Neural cell (in vitro differentiated cells): ENCODE results near the gene VAV2. TPM values are rescaled to one million over a fixed set of nuclear protein-coding genes. Genes with fewer than 3 reads are reported as not detected.

ENCODE experiments used
- H2AFZ ChIP-seq: fragments of 200-600, 300-800 bp; sonication (generic), shearing (Covaris generic); 2 replicates; pipeline ENCODE4 v1.6.0; 2014; ENCODE audit warnings: low read depth, mild to moderate bottlenecking, antibody characterized with exemption, low read length, moderate library complexity
- H3F3A ChIP-seq: fragments of 200-600 bp; shearing (Covaris generic); 2 replicates; pipeline ENCODE4 v1.6.1; 2016; ENCODE audit warnings: mild to moderate bottlenecking, moderate library complexity, mixed read lengths, antibody characterized with exemption, low read length; ENCODE audit not compliant: insufficient read depth, poor library complexity, severe bottlenecking
- H3K27ac ChIP-seq: fragments of 200-600, 300-800 bp; sonication (generic), shearing (Covaris generic); 2 replicates; pipeline ENCODE4 v1.5.1; 2014; ENCODE audit warnings: mild to moderate bottlenecking, low read length, moderate library complexity
- H3K27me3 ChIP-seq: fragments of 300-800, 200-600 bp; sonication (generic), shearing (Covaris generic); 2 replicates; pipeline ENCODE4 v1.6.0; 2014; ENCODE audit warnings: mild to moderate bottlenecking, low read depth, low read length, moderate library complexity; ENCODE audit not compliant: insufficient read depth
- H3K36me3 ChIP-seq: fragments of 300-800, 200-600 bp; sonication (generic), shearing (Covaris generic); 2 replicates; pipeline ENCODE4 v1.5.1; 2014; ENCODE audit warnings: mild to moderate bottlenecking, antibody characterized with exemption, low read length, moderate library complexity; ENCODE audit not compliant: insufficient read depth
- H3K4me2 ChIP-seq: fragments of 300-800, 200-600 bp; sonication (generic), shearing (Covaris generic); 2 replicates; pipeline ENCODE4 v1.6.0; 2014; ENCODE audit warnings: mild to moderate bottlenecking, low read length
- H3K4me3 ChIP-seq: fragments of 300-800, 200-600 bp; sonication (generic), shearing (Covaris generic); 2 replicates; pipeline ENCODE4 v1.5.1; 2014; ENCODE audit warnings: mild to moderate bottlenecking, low read length, moderate library complexity
- H3K79me2 ChIP-seq: fragments of 200-600 bp; shearing (Covaris generic); replicated peaks from 2 replicates; pipeline ENCODE4 v1.6.0; 2014; ENCODE audit warnings: mild to moderate bottlenecking, low read length, moderate library complexity; ENCODE audit not compliant: insufficient read depth
- H3K9ac ChIP-seq: fragments of 300-800, 200-600 bp; sonication (generic), shearing (Covaris generic); 2 replicates; pipeline ENCODE4 v1.6.1; 2016; ENCODE audit warnings: mild to moderate bottlenecking, low read length, mixed read lengths
- H3K9me2 ChIP-seq: fragments of 200-600 bp; shearing (Covaris generic); 2 replicates; pipeline ENCODE4 v1.6.1; 2016; ENCODE audit warnings: mild to moderate bottlenecking, low read length, mixed read lengths; ENCODE audit not compliant: insufficient read depth
- H3K9me3 ChIP-seq: fragments of 200-600, 300-800 bp; sonication (generic), shearing (Covaris generic); 2 replicates; pipeline ENCODE4 v1.6.1; 2016; ENCODE audit warnings: mild to moderate bottlenecking, mixed run types, low read length, moderate library complexity, mixed read lengths
- H4K20me1 ChIP-seq: fragments of 200-600 bp; shearing (Covaris generic); 2 replicates; pipeline ENCODE4 v1.6.1; 2016; ENCODE audit warnings: mild to moderate bottlenecking, mixed run types; ENCODE audit not compliant: insufficient read depth
- EP300 ChIP-seq: fragments of 450-650 bp; conservative IDR thresholded peaks from 2 replicates; pipeline ENCODE4 v1.6.1; 2014; ENCODE audit warnings: antibody characterized with exemption, mild to moderate bottlenecking, moderate library complexity; ENCODE audit not compliant: poor library complexity, severe bottlenecking
- EZH2 ChIP-seq: fragments of 200-600, 300-800 bp; shearing (Covaris generic), sonication (generic); IDR thresholded peaks from 2 replicates; pipeline ENCODE4 v1.6.1; 2014; ENCODE audit warnings: antibody characterized with exemption, low read length, borderline replicate concordance, mild to moderate bottlenecking; ENCODE audit not compliant: insufficient read depth, poor library complexity, severe bottlenecking
- MXI1 ChIP-seq: fragments of 450-650 bp; conservative IDR thresholded peaks from 2 replicates; pipeline ENCODE4 v1.6.1; 2014; ENCODE audit warnings: antibody characterized with exemption, mild to moderate bottlenecking; ENCODE audit not compliant: poor library complexity, severe bottlenecking
- POLR2AphosphoS5 ChIP-seq: IDR thresholded peaks from 2 replicates; pipeline ENCODE4 v1.6.1; 2012
- RAD21 ChIP-seq: fragments of 450-650 bp; conservative IDR thresholded peaks from 2 replicates; pipeline ENCODE4 v1.6.1; 2014; ENCODE audit warnings: antibody characterized with exemption, mild to moderate bottlenecking, moderate library complexity
- REST ChIP-seq: IDR thresholded peaks from 2 replicates; pipeline ENCODE4 v1.6.1; 2012; ENCODE audit warnings: borderline replicate concordance
- SMC3 ChIP-seq: fragments of 450-650 bp; conservative IDR thresholded peaks from 2 replicates; pipeline ENCODE4 v1.6.1; 2014; ENCODE audit warnings: antibody characterized with exemption, mild to moderate bottlenecking, moderate library complexity; ENCODE audit not compliant: poor library complexity
- TAF1 ChIP-seq: IDR thresholded peaks from 2 replicates; pipeline ENCODE4 v1.6.1; 2012; ENCODE audit warnings: low read depth
- polyA plus RNA-seq: library from polyadenylated mRNA; depleted of rRNA; stranded (reverse); fragments of >200 nt; gene quantifications from 2 replicates; pipeline ENCODE4 v1.2.3, GENCODE V29; 2014
- TF ChIP-seq, protein P1 (sequence below): fragments of 450-650 bp; IDR thresholded peaks from 2 replicates; pipeline ENCODE4 v1.5.1; 2014; ENCODE audit warnings: antibody characterized with exemption, mild to moderate bottlenecking, moderate library complexity; ENCODE audit not compliant: poor library complexity, severe bottlenecking

Gene VAV2
- polyA plus RNA-seq, 1 donor from 2014 or later, result 35.2 TPM

DNA sequence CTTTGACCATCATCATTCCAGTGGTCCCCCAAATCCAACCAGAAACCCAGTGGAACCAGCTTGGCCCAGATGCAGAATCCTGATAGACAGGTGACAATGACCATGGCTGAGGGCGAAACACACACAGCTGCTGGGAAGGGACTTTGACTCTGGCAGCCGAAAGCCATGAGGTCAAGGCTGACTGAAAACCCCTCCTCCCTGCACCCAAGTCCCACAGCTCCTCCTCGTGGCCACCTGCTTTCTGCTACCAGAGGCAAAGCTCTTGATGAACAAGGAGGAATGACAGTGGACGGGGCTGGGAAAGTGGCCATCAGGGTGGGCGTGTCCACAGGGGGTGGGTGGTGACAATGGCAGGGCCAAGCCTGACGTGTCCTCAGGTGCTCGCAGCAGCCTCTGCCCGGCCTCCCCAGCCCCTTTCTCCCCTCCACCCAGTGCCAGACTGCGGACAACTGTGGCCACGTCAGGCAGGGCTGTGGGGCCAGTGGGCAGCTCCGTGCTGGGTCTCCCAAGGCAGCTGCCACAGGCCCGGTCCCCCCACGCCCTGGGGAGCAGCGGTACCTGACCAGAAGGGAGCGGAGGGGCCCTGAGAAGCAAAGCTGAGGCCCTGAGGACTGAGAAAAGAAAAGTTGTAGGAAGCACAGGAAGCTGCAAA lies 223.1 kb downstream of the VAV2 start:
- Histone ChIP-seq H3K4me2 (no peak overlapping the region), H3K79me2 (no peaks in the 10 kb centered on the region)

DNA sequence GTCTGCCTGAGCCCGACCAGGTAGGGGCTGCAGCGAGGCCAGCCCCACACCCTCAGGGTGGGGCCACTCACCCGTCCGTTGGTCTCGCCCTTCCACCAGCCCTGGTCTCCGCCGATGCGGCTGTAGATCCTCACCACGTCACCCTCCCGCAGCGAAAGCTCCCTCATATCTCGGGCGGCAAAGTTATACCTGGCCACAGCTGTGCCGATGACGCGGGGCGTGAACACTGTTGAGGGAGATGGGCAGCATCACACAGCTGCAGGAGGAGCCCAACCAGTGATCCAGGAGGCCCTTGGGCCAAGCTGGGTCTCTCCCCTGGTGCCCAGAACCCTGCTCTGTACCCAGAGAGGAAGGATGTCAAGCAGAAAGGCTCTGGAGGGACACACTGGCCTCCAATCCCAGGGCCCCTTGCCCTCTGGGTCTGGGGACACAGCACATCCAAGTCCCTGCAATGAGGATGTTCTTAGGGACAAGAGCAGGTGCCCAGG lies 223.7 kb downstream of the VAV2 start:
- no peak for TF ChIP-seq MXI1
- no peak for TF ChIP-seq TAF1
- no peak for TF ChIP-seq EZH2
- Histone ChIP-seq H3K36me3 (peaks cover 23% of the 10 kb centered on the region), H2AFZ (no peak overlapping the region), H3K9me2 (no peaks in the 10 kb centered on the region), H3K9ac (no peak overlapping the region), H3K79me2 (no peaks in the 10 kb centered on the region), H3F3A (no peaks in the 10 kb centered on the region), H4K20me1 (no peaks in the 10 kb centered on the region), H3K27me3 (no peaks in the 10 kb centered on the region), H3K4me2 (no peak overlapping the region), H3K4me3 (no peak overlapping the region), H3K27ac (no peak overlapping the region), H3K9me3 (peaks cover 9% of the 10 kb centered on the region)

More for the DNA sequence above, 223.1 kb downstream of the VAV2 start:
- H3F3A ChIP-seq, result no peaks in the 10 kb centered on the region
- H3K36me3 ChIP-seq, result peaks cover 22% of the 10 kb centered on the region
- H4K20me1 ChIP-seq, result no peaks in the 10 kb centered on the region
- H3K9me3 ChIP-seq, result peaks cover 9% of the 10 kb centered on the region
- no peak overlapping the region for H3K9ac ChIP-seq
- H3K4me3 ChIP-seq, result no peak overlapping the region
- no peak overlapping the region for H3K27ac ChIP-seq
- TF ChIP-seq EP300, result no peak
- no peak for TF ChIP-seq TAF1
- no peak for TF ChIP-seq POLR2AphosphoS5
- TF ChIP-seq, protein P1, sequence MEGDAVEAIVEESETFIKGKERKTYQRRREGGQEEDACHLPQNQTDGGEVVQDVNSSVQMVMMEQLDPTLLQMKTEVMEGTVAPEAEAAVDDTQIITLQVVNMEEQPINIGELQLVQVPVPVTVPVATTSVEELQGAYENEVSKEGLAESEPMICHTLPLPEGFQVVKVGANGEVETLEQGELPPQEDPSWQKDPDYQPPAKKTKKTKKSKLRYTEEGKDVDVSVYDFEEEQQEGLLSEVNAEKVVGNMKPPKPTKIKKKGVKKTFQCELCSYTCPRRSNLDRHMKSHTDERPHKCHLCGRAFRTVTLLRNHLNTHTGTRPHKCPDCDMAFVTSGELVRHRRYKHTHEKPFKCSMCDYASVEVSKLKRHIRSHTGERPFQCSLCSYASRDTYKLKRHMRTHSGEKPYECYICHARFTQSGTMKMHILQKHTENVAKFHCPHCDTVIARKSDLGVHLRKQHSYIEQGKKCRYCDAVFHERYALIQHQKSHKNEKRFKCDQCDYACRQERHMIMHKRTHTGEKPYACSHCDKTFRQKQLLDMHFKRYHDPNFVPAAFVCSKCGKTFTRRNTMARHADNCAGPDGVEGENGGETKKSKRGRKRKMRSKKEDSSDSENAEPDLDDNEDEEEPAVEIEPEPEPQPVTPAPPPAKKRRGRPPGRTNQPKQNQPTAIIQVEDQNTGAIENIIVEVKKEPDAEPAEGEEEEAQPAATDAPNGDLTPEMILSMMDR, result no peak
- TF ChIP-seq EZH2, result no peak
- TF ChIP-seq RAD21, result no peak
- no peak for TF ChIP-seq SMC3
- no peak for TF ChIP-seq MXI1
- no peak for TF ChIP-seq REST
- H2AFZ ChIP-seq, result no peak overlapping the region
- no peaks in the 10 kb centered on the region for H3K27me3 ChIP-seq
- H3K9me2 ChIP-seq, result no peaks in the 10 kb centered on the region
